ENCODE measurements around the gene TAC4. TPM values are rescaled to one million over a fixed set of nuclear protein-coding genes. Genes with fewer than 3 reads are reported as not detected.

The TAC4 gene
- not detected for total RNA-seq
- not detected for total RNA-seq (2013)

GRCh38 chr17:49848019-49848473 is at the start of gene TAC4:
Gene TAC4 (minus strand): TSS chr17:49848069. CDS start chr17:49848017, 52 bp downstream.
- H3K36me3 Mint-ChIP-seq: no peaks in the 10 kb centered on the region
- TF ChIP-seq CTCF (IDR thresholded peaks at IDR 0.05): no peak
- peak within 1 kb of the TSS; percentile 1 to 33 for H3K27ac Mint-ChIP-seq

GRCh38 chr17:49896860-49897259 is 49.0 kb upstream of the TAC4 start:
- H3K9me3 ChIP-seq (ENCODE audit: control insufficient read depth, insufficient read depth, low read length): no peaks in the 10 kb centered on the region
- H3K27ac ChIP-seq (ENCODE audit: low read length): no peak overlapping the region
- no peak overlapping the region for H3K27ac Mint-ChIP-seq
- no peaks in the 10 kb centered on the region for H3K9me3 Mint-ChIP-seq
- 78% methylated on average over 4 of the region's 5 CpGs for WGBS (ENCODE audit: insufficient coverage)
- no peak for TF ChIP-seq CTCF (IDR thresholded peaks at IDR 0.05)
- H3K36me3 ChIP-seq (ENCODE audit: control insufficient read depth, insufficient read depth, low read length): no peaks in the 10 kb centered on the region
- H3K4me3 Mint-ChIP-seq: no peak overlapping the region
- H3K36me3 Mint-ChIP-seq: no peaks in the 10 kb centered on the region
- H3K4me1 ChIP-seq (ENCODE audit: control insufficient read depth, insufficient read depth, low read length): no peaks in the 10 kb centered on the region
- H3K4me1 Mint-ChIP-seq: no peaks in the 10 kb centered on the region
- peaks cover 9% of the 10 kb centered on the region for H3K27me3 ChIP-seq (ENCODE audit: control insufficient read depth, insufficient read depth, low read length)
- intact Hi-C loops (cut with micrococcal nuclease): no loop called here
- DNase-seq: no peak
- ATAC-seq: no peak
- H3K4me3 ChIP-seq (ENCODE audit: low read length): no peak overlapping the region
- peaks cover 44 to 60% of the 10 kb centered on the region in 2 donors for H3K27me3 Mint-ChIP-seq (ENCODE audit: low read depth in 2 of 2)

More at GRCh38 chr17:49848019-49848473, at the start of gene TAC4:
- no peaks in the 10 kb centered on the region for H3K27me3 ChIP-seq (ENCODE audit: control insufficient read depth, insufficient read depth, low read length)
- peaks cover 28% of the 10 kb centered on the region for H3K4me1 ChIP-seq (ENCODE audit: control insufficient read depth, insufficient read depth, low read length)
- H3K27ac ChIP-seq (ENCODE audit: low read length): no peak within 1 kb of the TSS
- peaks cover 4% of the 10 kb centered on the region for H3K36me3 ChIP-seq (ENCODE audit: control insufficient read depth, insufficient read depth, low read length)
- intact Hi-C loops (cut with micrococcal nuclease): no loop called here
- no peak within 1 kb of the TSS for H3K4me3 Mint-ChIP-seq
- H3K4me1 Mint-ChIP-seq: peaks cover 20 to 28% of the 10 kb centered on the region in 2 donors
- H3K9me3 ChIP-seq (ENCODE audit: control insufficient read depth, insufficient read depth, low read length): no peaks in the 10 kb centered on the region
- H3K9me3 Mint-ChIP-seq: no peaks in the 10 kb centered on the region
- H3K4me3 ChIP-seq (ENCODE audit: low read length): no peak within 1 kb of the TSS
- no peak for DNase-seq
- no peaks in the 10 kb centered on the region for H3K27me3 Mint-ChIP-seq (ENCODE audit: low read depth in 2 of 2)
- no peak for ATAC-seq

- Mint-ChIP-seq H3K36me3 (no peaks in the 10 kb centered on the region), H3K4me3 (no peak overlapping the region), H3K4me1 (no peaks in the 10 kb centered on the region), H3K27me3 (ENCODE audit: low read depth in 2 of 2) (peaks cover 50 to 64% of the 10 kb centered on the region in 2 donors), H3K27ac (no peak overlapping the region), H3K9me3 (no peaks in the 10 kb centered on the region)
- ATAC-seq: no peak
- no peak for TF ChIP-seq CTCF (IDR thresholded peaks at IDR 0.05)
- Histone ChIP-seq H3K27ac (ENCODE audit: low read length) (no peak overlapping the region), H3K27me3 (ENCODE audit: control insufficient read depth, insufficient read depth, low read length) (peaks cover 7% of the 10 kb centered on the region), H3K4me3 (ENCODE audit: low read length) (no peak overlapping the region), H3K4me1 (ENCODE audit: control insufficient read depth, insufficient read depth, low read length) (no peaks in the 10 kb centered on the region), H3K9me3 (ENCODE audit: control insufficient read depth, insufficient read depth, low read length) (no peaks in the 10 kb centered on the region), H3K36me3 (ENCODE audit: control insufficient read depth, insufficient read depth, low read length) (no peaks in the 10 kb centered on the region)
- no peak for DNase-seq
- 60% methylated on average over 1 of the region's 1 CpG for WGBS (ENCODE audit: insufficient coverage)
- intact Hi-C loops (cut with micrococcal nuclease): no loop called here
These were observed 48.4 kb upstream of the TAC4 start for GRCh38 chr17:49896222-49896621.

GRCh38 chr17:49895812-49896211 is 47.9 kb upstream of the TAC4 start:
- Histone ChIP-seq H3K36me3 (ENCODE audit: control insufficient read depth, insufficient read depth, low read length) (no peaks in the 10 kb centered on the region), H3K9me3 (ENCODE audit: control insufficient read depth, insufficient read depth, low read length) (no peaks in the 10 kb centered on the region), H3K4me3 (ENCODE audit: low read length) (no peak overlapping the region), H3K27me3 (ENCODE audit: control insufficient read depth, insufficient read depth, low read length) (peaks cover 4% of the 10 kb centered on the region), H3K27ac (ENCODE audit: low read length) (no peak overlapping the region), H3K4me1 (ENCODE audit: control insufficient read depth, insufficient read depth, low read length) (no peaks in the 10 kb centered on the region)
- no peak overlapping the region for H3K27ac Mint-ChIP-seq
- WGBS (ENCODE audit: insufficient coverage): 61% methylated on average over 2 of the region's 2 CpGs
- DNase-seq: no peak
- TF ChIP-seq CTCF (IDR thresholded peaks at IDR 0.05): no peak
- no peak overlapping the region for H3K4me3 Mint-ChIP-seq
- no peak for ATAC-seq
- no peaks in the 10 kb centered on the region for H3K36me3 Mint-ChIP-seq
- no peaks in the 10 kb centered on the region for H3K4me1 Mint-ChIP-seq
- intact Hi-C loops (cut with micrococcal nuclease): no loop called here
- H3K9me3 Mint-ChIP-seq: no peaks in the 10 kb centered on the region
- peaks cover 51 to 64% of the 10 kb centered on the region in 2 donors for H3K27me3 Mint-ChIP-seq (ENCODE audit: low read depth in 2 of 2)
